ENCODE results near the gene IVNS1ABP. TPM values are rescaled to one million over a fixed set of nuclear protein-coding genes. Genes with fewer than 3 reads are reported as not detected.

The IVNS1ABP gene
- total RNA-seq, 1 experiment from 2014 or later: 57.9 TPM

- POLR2A ChIA-PET: no interaction called here
- no TSS peak for BruUV-seq (replicated peaks)
- H3K9me3 ChIP-seq (ENCODE audit: control insufficient read depth in 1 of 2, insufficient read depth in 1 of 2, low read depth in 1 of 2, low read length in 2 of 2): no peaks in the 10 kb centered on the region
- H3K27me3 ChIP-seq (ENCODE audit: insufficient read depth, low read length): no peaks in the 10 kb centered on the region
- no peak overlapping the region for H3K4me2 ChIP-seq (ENCODE audit: low read length)
- no peaks in the 10 kb centered on the region for H4K20me1 ChIP-seq (ENCODE audit: insufficient read depth)
- no peak overlapping the region for H3K27ac ChIP-seq (ENCODE audit: low read depth, low read length)
- TF ChIP-seq TCF7L2 (IDR thresholded peaks at IDR 0.05; ENCODE audit: borderline replicate concordance, extremely low read depth, insufficient read depth, insufficient read length) (no peak), POLR2AphosphoS5 (IDR thresholded peaks at IDR 0.05; ENCODE audit: low read depth, low read length) (no peak)
- CTCF ChIA-PET: no interaction called here
- H3K4me3 ChIP-seq (replicated peaks in 1 of 2; ENCODE audit: low read depth in 1 of 2, low read length in 2 of 2): no peak overlapping the region
- no peak for DNase-seq (ENCODE audit: low read depth, low spot score)
- H3K9me2 ChIP-seq (ENCODE audit: insufficient read depth): no peaks in the 10 kb centered on the region
- H3K79me2 ChIP-seq (ENCODE audit: insufficient read depth, low read length): no peaks in the 10 kb centered on the region
- no peak for ATAC-seq
- no peak overlapping the region for H3K9ac ChIP-seq (ENCODE audit: low read length)
- RAD21 ChIA-PET (ENCODE audit: low non-redundant PET in 1 of 2, low total read pairs in 2 of 2, uncharacterized antibody in 2 of 2, unreplicated experiment in 2 of 2): no interaction called here
- H3K36me3 ChIP-seq (ENCODE audit: control insufficient read depth in 1 of 2, insufficient read depth in 2 of 2, low read length in 2 of 2): no peaks in the 10 kb centered on the region
- no peak overlapping the region for H2AFZ ChIP-seq (ENCODE audit: low read depth, low read length, poor library complexity, severe bottlenecking)
- intact Hi-C loops (cut with micrococcal nuclease): no loop called here
- H3K4me1 ChIP-seq (ENCODE audit: control insufficient read depth in 1 of 2, insufficient read depth in 2 of 2, low read length in 2 of 2): no peaks in the 10 kb centered on the region
Measured at GRCh38 chr1:185271921-185272320, 45.1 kb downstream of the IVNS1ABP start.

- Histone ChIP-seq H3K79me2 (ENCODE audit: insufficient read depth, low read length) (no peaks in the 10 kb centered on the region), H3K9me2 (ENCODE audit: insufficient read depth) (no peaks in the 10 kb centered on the region), H3K9me3 (ENCODE audit: control insufficient read depth in 1 of 2, insufficient read depth in 1 of 2, low read depth in 1 of 2, low read length in 2 of 2) (no peaks in the 10 kb centered on the region), H3K27ac (ENCODE audit: low read depth, low read length) (no peak overlapping the region), H3K4me3 (replicated peaks in 1 of 2; ENCODE audit: low read depth in 1 of 2, low read length in 2 of 2) (no peak overlapping the region), H4K20me1 (ENCODE audit: insufficient read depth) (no peaks in the 10 kb centered on the region), H3K4me2 (ENCODE audit: low read length) (no peak overlapping the region), H3K9ac (ENCODE audit: low read length) (no peak overlapping the region), H3K27me3 (ENCODE audit: insufficient read depth, low read length) (no peaks in the 10 kb centered on the region), H2AFZ (ENCODE audit: low read depth, low read length, poor library complexity, severe bottlenecking) (no peak overlapping the region), H3K4me1 (ENCODE audit: control insufficient read depth in 1 of 2, insufficient read depth in 2 of 2, low read length in 2 of 2) (no peaks in the 10 kb centered on the region), H3K36me3 (ENCODE audit: control insufficient read depth in 1 of 2, insufficient read depth in 2 of 2, low read length in 2 of 2) (no peaks in the 10 kb centered on the region)
- intact Hi-C loops (cut with micrococcal nuclease): no loop called here
- RAD21 ChIA-PET (ENCODE audit: low non-redundant PET in 1 of 2, low total read pairs in 2 of 2, uncharacterized antibody in 2 of 2, unreplicated experiment in 2 of 2): no interaction called here
- POLR2A ChIA-PET: no interaction called here
- no peak for DNase-seq (ENCODE audit: low read depth, low spot score)
- no peak for ATAC-seq
- CTCF ChIA-PET: no interaction called here
- no TSS peak for BruUV-seq (replicated peaks)
- no peak for TF ChIP-seq SRF (IDR thresholded peaks at IDR 0.05; ENCODE audit: low read depth)
- no peak for TF ChIP-seq TCF7L2 (IDR thresholded peaks at IDR 0.05; ENCODE audit: borderline replicate concordance, extremely low read depth, insufficient read depth, insufficient read length)
- TF ChIP-seq ZBTB33 (IDR thresholded peaks at IDR 0.05; ENCODE audit: extremely low read depth, insufficient replicate concordance, low read length): no peak
- no peak for TF ChIP-seq CBX3 (IDR thresholded peaks at IDR 0.05; ENCODE audit: low read depth)
- no peak for TF ChIP-seq ATF3 (IDR thresholded peaks at IDR 0.05)
- no peak for TF ChIP-seq ZNF274 (IDR thresholded peaks at IDR 0.05; ENCODE audit: low read depth, low read length)
- no peak for TF ChIP-seq SP1 (IDR thresholded peaks at IDR 0.05; ENCODE audit: low read depth)
- no peak for TF ChIP-seq POLR2AphosphoS5 (IDR thresholded peaks at IDR 0.05; ENCODE audit: low read depth, low read length)
- no peak for TF ChIP-seq RAD21 (IDR thresholded peaks at IDR 0.05; ENCODE audit: low read depth)
- no peak for TF ChIP-seq EZH2phosphoT487 (IDR thresholded peaks at IDR 0.05; ENCODE audit: borderline replicate concordance)
- no peak for TF ChIP-seq JUND (IDR thresholded peaks at IDR 0.05)
- TF ChIP-seq REST (IDR thresholded peaks at IDR 0.05; ENCODE audit: low read depth): no peak
Measured at GRCh38 chr1:185268352-185268751, 48.7 kb downstream of the IVNS1ABP start.

All from HCT116 (cell line).